GM23248 (cell line): Measurements from ENCODE around the gene PPP4C. TPM values are rescaled to one million over a fixed set of nuclear protein-coding genes. Genes with fewer than 3 reads are reported as not detected.

Source experiments
- DNase-seq: peaks from one replicate; pipeline ENCODE4 v3.0.0-alpha.2; 2015
- H2AFZ ChIP-seq: fragments of 200-600 bp; sonication (generic); 2 replicates; pipeline ENCODE4 v1.6.1; 2016; ENCODE audit warnings: antibody characterized with exemption
- H3F3A ChIP-seq: fragments of 200-600 bp; sonication (generic); 2 replicates; pipeline ENCODE4 v1.6.1; 2016; ENCODE audit warnings: mild to moderate bottlenecking, antibody characterized with exemption, mixed run types; ENCODE audit not compliant: insufficient read depth
- H3K27ac ChIP-seq: fragments of 200-600 bp; sonication (generic); 2 replicates; pipeline ENCODE4 v1.5.1; 2016; ENCODE audit warnings: mild to moderate bottlenecking
- H3K27me3 ChIP-seq: fragments of 200-600 bp; sonication (generic); replicated peaks from 2 replicates; pipeline ENCODE4 v1.6.1; 2016; ENCODE audit warnings: mild to moderate bottlenecking; ENCODE audit not compliant: insufficient read depth
- H3K36me3 ChIP-seq: fragments of 200-600 bp; sonication (generic); 2 replicates; pipeline ENCODE4 v1.6.1; 2016; ENCODE audit warnings: low read depth, mild to moderate bottlenecking
- H3K4me1 ChIP-seq: fragments of 200-600 bp; sonication (generic); 2 replicates; pipeline ENCODE4 v1.6.1; 2016; ENCODE audit warnings: mild to moderate bottlenecking; ENCODE audit not compliant: insufficient read depth
- H3K4me2 ChIP-seq: fragments of 200-600 bp; sonication (generic); one replicate; pipeline ENCODE4 v1.6.1; 2016; ENCODE audit warnings: mild to moderate bottlenecking; ENCODE audit not compliant: unreplicated experiment
- H3K4me3 ChIP-seq: fragments of 200-600 bp; sonication (generic); 2 replicates; pipeline ENCODE4 v1.5.1; 2016; ENCODE audit warnings: mild to moderate bottlenecking
- H3K79me2 ChIP-seq: fragments of 200-600 bp; sonication (generic); 2 replicates; pipeline ENCODE4 v1.6.1; 2016; ENCODE audit warnings: mild to moderate bottlenecking; ENCODE audit not compliant: insufficient read depth
- H3K9ac ChIP-seq: fragments of 200-600 bp; sonication (generic); 2 replicates; pipeline ENCODE4 v1.6.1; 2016; ENCODE audit warnings: mild to moderate bottlenecking
- H3K9me2 ChIP-seq: fragments of 200-600 bp; sonication (generic); 2 replicates; pipeline ENCODE4 v1.6.1; 2016; ENCODE audit warnings: mixed run types, mild to moderate bottlenecking, moderate library complexity; ENCODE audit not compliant: insufficient read depth
- H3K9me3 ChIP-seq: fragments of 200-600 bp; sonication (generic); one replicate; pipeline ENCODE4 v1.6.1; 2017; ENCODE audit warnings: low read depth
- H4K20me1 ChIP-seq: fragments of 200-600 bp; sonication (generic); 2 replicates; pipeline ENCODE4 v1.6.0; 2016; ENCODE audit not compliant: insufficient read depth
- EZH2 ChIP-seq: fragments of 200-600 bp; sonication (generic); IDR thresholded peaks from 2 replicates; pipeline ENCODE4 v1.6.1; 2018; ENCODE audit warnings: antibody characterized with exemption, mild to moderate bottlenecking; ENCODE audit not compliant: insufficient read depth, poor library complexity, severe bottlenecking
- EZH2phosphoT487 ChIP-seq: fragments of 200-600 bp; sonication (generic); IDR thresholded peaks from 2 replicates; pipeline ENCODE4 v1.6.1; 2018; ENCODE audit warnings: antibody characterized with exemption, moderate library complexity, mild to moderate bottlenecking, low read depth; ENCODE audit not compliant: insufficient read depth
- WGBS, 2 experiments: methylation state at CpG; one replicate each; pipeline ENCODE4 v1.1.6; 2015 to 2017; ENCODE audit warnings: low lambda C conversion rate in 2 of 2, low coverage in 1 of 2; ENCODE audit errors: missing lambda C conversion rate in 2 of 2; 5-methylcytosine and 5-hydroxymethylcytosine counted together
- in situ Hi-C: fragments of 300-500 bp; cut with MboI; formaldehyde crosslinking; loops from 2 replicates; pipeline ENCODE4 v1.15.0; 2020
- polyA plus RNA-seq: library from polyadenylated mRNA; unstranded; fragments of >200 nt; fragmentation: Nextera tagmentation; extraction: Ambion mirVana; gene quantifications from 2 replicates; pipeline ENCODE4 v1.2.1, GENCODE V29; 2016
- total RNA-seq: library from RNA; depleted of rRNA; stranded (reverse); fragments of >200 nt; shearing (Covaris generic); gene quantifications from 2 replicates; pipeline ENCODE4 v1.2.3, GENCODE V29; 2014; rRNA removed

Gene PPP4C
- total and polyA plus RNA-seq, 2 experiments from 2014 or later, result 168 to 205 TPM

- H3K4me1 ChIP-seq, result peaks cover 14% of the 10 kb centered on the region
- H3K79me2 ChIP-seq, result no peaks in the 10 kb centered on the region
- no peaks in the 10 kb centered on the region for H3K9me3 ChIP-seq
- no peaks in the 10 kb centered on the region for H3K27me3 ChIP-seq
- no peak for DNase-seq
- WGBS, 2 experiments, result 50% methylated on average over 1 of the region's 1 CpG
- no peaks in the 10 kb centered on the region for H3K9me2 ChIP-seq
- no peaks in the 10 kb centered on the region for H3K36me3 ChIP-seq
- no peaks in the 10 kb centered on the region for H4K20me1 ChIP-seq
- no peak overlapping the region for H2AFZ ChIP-seq
- no peak overlapping the region for H3K9ac ChIP-seq
- no peak overlapping the region for H3K4me2 ChIP-seq
- H3K4me3 ChIP-seq, result no peak overlapping the region
- TF ChIP-seq EZH2phosphoT487, result no peak
- no peak for TF ChIP-seq EZH2
- H3K27ac ChIP-seq, result no peak overlapping the region
- in situ Hi-C loops, result loop anchor here (25.0 kb wide), 1 partner anchor 484 kb away; the partner anchor contains the start of gene ZNF689
- H3F3A ChIP-seq, result peaks cover 14% of the 10 kb centered on the region
Measured at GRCh38 chr16:30127993-30128392, 52.2 kb downstream of the PPP4C start.

- Histone ChIP-seq H2AFZ (no peak overlapping the region), H3K27ac (no peak overlapping the region), H3F3A (no peaks in the 10 kb centered on the region), H3K9ac (no peak overlapping the region), H3K4me1 (no peaks in the 10 kb centered on the region), H3K27me3 (no peaks in the 10 kb centered on the region), H3K79me2 (no peaks in the 10 kb centered on the region), H3K36me3 (no peaks in the 10 kb centered on the region), H3K9me3 (no peaks in the 10 kb centered on the region), H4K20me1 (no peaks in the 10 kb centered on the region), H3K4me3 (no peak overlapping the region), H3K9me2 (no peaks in the 10 kb centered on the region), H3K4me2 (no peak overlapping the region)
- 13 to 20% methylated on average over 4 of the region's 4 CpGs for WGBS, 2 experiments
- DNase-seq, result no peak
- no peak for TF ChIP-seq EZH2
- no peak for TF ChIP-seq EZH2phosphoT487
- in situ Hi-C loops, result loop anchor here (25.0 kb wide), 1 partner anchor 480 kb away; the partner anchor contains the start of gene ZNF689
Measured at GRCh38 chr16:30131869-30132475, 56.2 kb downstream of the PPP4C start.

GRCh38 chr16:30132591-30132990, 56.8 kb downstream of the PPP4C start:
- in situ Hi-C loops, result loop anchor here (25.0 kb wide), 1 partner anchor 480 kb away; the partner anchor contains the start of gene ZNF689
- TF ChIP-seq EZH2 (no peak), EZH2phosphoT487 (no peak)

More at GRCh38 chr16:30132591-30132990, 56.8 kb downstream of the PPP4C start:
- no peak overlapping the region for H2AFZ ChIP-seq
- no peaks in the 10 kb centered on the region for H3K9me3 ChIP-seq
- no peaks in the 10 kb centered on the region for H3K9me2 ChIP-seq
- H3K27ac ChIP-seq, result no peak overlapping the region
- 85 to 89% methylated on average over 3 of the region's 3 CpGs for WGBS, 2 experiments
- H3K36me3 ChIP-seq, result no peaks in the 10 kb centered on the region
- H3F3A ChIP-seq, result no peaks in the 10 kb centered on the region
- H3K4me3 ChIP-seq, result no peak overlapping the region
- DNase-seq, result no peak
- H4K20me1 ChIP-seq, result no peaks in the 10 kb centered on the region
- no peaks in the 10 kb centered on the region for H3K79me2 ChIP-seq
- H3K27me3 ChIP-seq, result no peaks in the 10 kb centered on the region
- no peak overlapping the region for H3K4me2 ChIP-seq
- no peak overlapping the region for H3K9ac ChIP-seq
- H3K4me1 ChIP-seq, result no peaks in the 10 kb centered on the region

Other genes starting within 250 kb of the PPP4C start
- 161 and 181 TPM in 2 replicates for gene CDIPT, start 212.8 kb upstream of the PPP4C start, total RNA-seq
- gene CDIPT, start 212.8 kb upstream of the PPP4C start, polyA plus RNA-seq, result 126 and 128 TPM in 2 replicates
- gene SEZ6L2, start 176.4 kb upstream of the PPP4C start, total RNA-seq, result 30.7 and 34.7 TPM in 2 replicates
- gene SEZ6L2, start 176.4 kb upstream of the PPP4C start, polyA plus RNA-seq, result 6.9 and 7.3 TPM in 2 replicates
- 6.9 and 18.7 TPM in 2 replicates for gene ASPHD1, start 175.5 kb upstream of the PPP4C start, total RNA-seq
- 18.5 and 19.3 TPM in 2 replicates for gene ASPHD1, start 175.5 kb upstream of the PPP4C start, polyA plus RNA-seq
- gene KCTD13, start 149.8 kb upstream of the PPP4C start, total RNA-seq, result 3.7 and 14.7 TPM in 2 replicates
- 10.7 and 12.6 TPM in 2 replicates for gene KCTD13, start 149.8 kb upstream of the PPP4C start, polyA plus RNA-seq
- gene TMEM219, start 113.9 kb upstream of the PPP4C start, total RNA-seq, result 91.6 and 124 TPM in 2 replicates
- gene TMEM219, start 113.9 kb upstream of the PPP4C start, polyA plus RNA-seq, result 162 and 166 TPM in 2 replicates
- gene TAOK2, start 102.1 kb upstream of the PPP4C start, total RNA-seq, result 57.7 and 57.9 TPM in 2 replicates
- gene TAOK2, start 102.1 kb upstream of the PPP4C start, polyA plus RNA-seq, result 12.5 and 13.6 TPM in 2 replicates
- gene HIRIP3, start 80.4 kb upstream of the PPP4C start, total RNA-seq, result 3.2 and 3.9 TPM in 2 replicates
- gene HIRIP3, start 80.4 kb upstream of the PPP4C start, polyA plus RNA-seq, result 11.9 and 14.0 TPM in 2 replicates
- gene INO80E, start 79.8 kb upstream of the PPP4C start, total RNA-seq, result 51.1 and 111 TPM in 2 replicates
- 32.3 and 35.3 TPM in 2 replicates for gene INO80E, start 79.8 kb upstream of the PPP4C start, polyA plus RNA-seq
- not detected in 2 replicates for gene DOC2A, start 65.0 kb upstream of the PPP4C start, total RNA-seq
- gene DOC2A, start 65.0 kb upstream of the PPP4C start, polyA plus RNA-seq, result not detected in 2 replicates
- not detected in 2 replicates for gene C16orf92, start 52.8 kb upstream of the PPP4C start, total RNA-seq
- gene C16orf92, start 52.8 kb upstream of the PPP4C start, polyA plus RNA-seq, result not detected in 2 replicates
- gene TLCD3B, start 44.7 kb upstream of the PPP4C start, total RNA-seq, result not detected in 2 replicates
- gene TLCD3B, start 44.7 kb upstream of the PPP4C start, polyA plus RNA-seq, result 0.13 TPM in 1 of 2 replicates, not detected in the other
- 1,441 and 1,602 TPM in 2 replicates for gene ALDOA, start 10.2 kb upstream of the PPP4C start, total RNA-seq
- 2,742 and 2,900 TPM in 2 replicates for gene ALDOA, start 10.2 kb upstream of the PPP4C start, polyA plus RNA-seq
- gene TBX6, start 15.9 kb downstream of the PPP4C start, total RNA-seq, result 0.11 TPM in 1 of 2 replicates, not detected in the other
- gene TBX6, start 15.9 kb downstream of the PPP4C start, polyA plus RNA-seq, result 0.13 and 0.20 TPM in 2 replicates
- 62.6 and 100.0 TPM in 2 replicates for gene YPEL3, start 20.2 kb downstream of the PPP4C start, total RNA-seq
- 192 and 200 TPM in 2 replicates for gene YPEL3, start 20.2 kb downstream of the PPP4C start, polyA plus RNA-seq
- gene GDPD3, start 37.5 kb downstream of the PPP4C start, total RNA-seq, result 0.22 TPM in 1 of 2 replicates, not detected in the other
- 1.1 and 1.2 TPM in 2 replicates for gene GDPD3, start 37.5 kb downstream of the PPP4C start, polyA plus RNA-seq
- 47.3 and 60.4 TPM in 2 replicates for gene MAPK3, start 47.2 kb downstream of the PPP4C start, total RNA-seq
- 40.3 and 44.4 TPM in 2 replicates for gene MAPK3, start 47.2 kb downstream of the PPP4C start, polyA plus RNA-seq
- gene CORO1A, start 107.6 kb downstream of the PPP4C start, total RNA-seq, result 3.2 and 4.8 TPM in 2 replicates
- gene CORO1A, start 107.6 kb downstream of the PPP4C start, polyA plus RNA-seq, result 1.7 TPM in 2 replicates
- 2.0 and 155 TPM in 2 replicates for gene BOLA2B, start 117.7 kb downstream of the PPP4C start, total RNA-seq
- gene BOLA2B, start 117.7 kb downstream of the PPP4C start, polyA plus RNA-seq, result 122 and 146 TPM in 2 replicates
- gene SLX1A, start 117.9 kb downstream of the PPP4C start, total RNA-seq, result 14.3 and 32.6 TPM in 2 replicates
- 32.2 and 51.7 TPM in 2 replicates for gene SLX1A, start 117.9 kb downstream of the PPP4C start, polyA plus RNA-seq
- 12.2 and 22.9 TPM in 2 replicates for gene SULT1A3, start 123.3 kb downstream of the PPP4C start, total RNA-seq
- 4.5 and 4.8 TPM in 2 replicates for gene SULT1A3, start 123.3 kb downstream of the PPP4C start, polyA plus RNA-seq
- gene NPIPB13, start 172.5 kb downstream of the PPP4C start, total RNA-seq, result 2.5 and 4.0 TPM in 2 replicates
- 2.1 and 2.7 TPM in 2 replicates for gene NPIPB13, start 172.5 kb downstream of the PPP4C start, polyA plus RNA-seq